Cerebellar nuclear complex (tissue), 1 donor: Measurements from ENCODE around the gene PTCSC3.
"Not testable (repeated sequence)": the region's sequence is repeated elsewhere in the genome, so short reads cannot be mapped to it uniquely, and the experiment has no call there.

Experiments used
- DNase-seq, 2 experiments: peaks; one replicate each; lab custom pipeline; 2025; lab: John Stamatoyannopoulos, UW

PTCSC3 gene

DNA sequence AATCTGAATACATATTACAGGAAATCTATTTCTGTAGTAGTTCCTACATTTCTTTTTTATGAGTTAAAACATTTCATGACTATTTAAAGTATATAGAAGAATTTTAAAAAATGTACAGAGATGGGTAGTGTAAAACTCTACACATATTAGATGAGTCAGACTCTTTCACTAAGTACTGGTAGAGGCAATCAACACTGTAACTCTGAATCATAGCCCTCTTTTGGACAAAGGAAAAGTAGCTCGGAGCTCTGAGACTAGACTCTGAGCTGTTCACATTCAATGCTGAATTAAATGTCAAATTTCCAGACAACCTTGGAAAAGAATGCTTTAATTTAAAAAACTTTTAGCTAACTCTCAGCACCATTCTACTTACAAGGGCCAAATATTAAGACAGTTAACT is 3.4 kb downstream of the PTCSC3 start:
- no peak for DNase-seq

DNA sequence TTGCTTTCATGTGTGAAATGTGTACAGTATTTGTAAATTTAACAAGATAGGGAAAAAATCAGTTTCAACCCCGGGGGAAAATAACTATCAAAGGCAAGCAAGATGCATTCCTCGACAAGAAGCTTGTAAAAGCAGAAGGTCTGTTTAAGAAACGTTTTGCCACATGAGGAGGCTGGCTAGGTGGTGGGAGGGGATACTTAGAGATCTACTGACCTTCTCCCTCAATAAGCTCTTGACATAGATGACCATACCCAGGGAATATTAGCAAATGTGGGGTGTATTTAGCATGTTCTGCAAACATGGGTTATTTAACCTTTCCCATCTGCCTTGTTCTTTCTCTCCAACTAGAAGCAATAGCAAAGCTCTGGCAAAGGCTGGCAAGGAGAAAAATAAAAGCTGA is 4.9 kb downstream of the PTCSC3 start:
- no peak for DNase-seq

DNA sequence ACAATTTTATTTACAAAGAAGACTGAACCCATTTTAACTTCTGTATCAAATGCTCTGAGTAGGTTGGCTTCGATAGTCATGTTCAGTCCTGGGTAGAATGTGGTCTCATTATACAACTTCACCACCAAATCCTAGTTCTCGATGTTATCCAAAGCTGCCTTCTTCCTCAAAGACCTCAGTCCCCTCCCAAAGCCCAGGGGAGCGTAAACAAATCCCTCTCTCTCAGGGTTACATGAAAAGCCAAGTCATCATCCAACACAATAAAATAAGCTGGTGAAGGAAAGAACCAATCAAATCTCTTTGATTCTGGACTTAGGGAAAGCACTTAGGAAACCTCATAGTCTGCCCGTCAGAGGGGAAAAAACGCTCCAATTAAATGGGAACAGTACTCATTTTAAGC is 9.1 kb downstream of the PTCSC3 start:
- no peak for DNase-seq

DNA sequence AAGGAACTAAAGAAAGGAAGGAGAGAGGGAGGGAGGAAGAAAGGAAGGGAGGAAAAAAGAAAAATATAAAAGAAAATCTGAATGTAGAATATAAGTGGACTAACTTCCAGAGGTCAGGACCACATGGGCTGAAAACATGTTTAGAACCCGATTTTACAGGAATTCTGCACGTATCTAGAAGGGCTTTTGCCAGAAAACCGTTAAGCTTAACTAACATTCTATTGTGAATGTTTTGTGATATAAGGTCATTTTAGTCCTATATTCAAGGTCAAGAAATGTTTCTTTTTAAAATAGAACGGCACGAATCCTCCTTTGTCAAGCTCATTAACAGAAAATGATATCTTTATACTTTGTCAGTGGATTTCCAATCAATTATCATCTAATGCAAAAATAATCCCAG is 13.1 kb downstream of the PTCSC3 start:
- no peak for DNase-seq

DNA sequence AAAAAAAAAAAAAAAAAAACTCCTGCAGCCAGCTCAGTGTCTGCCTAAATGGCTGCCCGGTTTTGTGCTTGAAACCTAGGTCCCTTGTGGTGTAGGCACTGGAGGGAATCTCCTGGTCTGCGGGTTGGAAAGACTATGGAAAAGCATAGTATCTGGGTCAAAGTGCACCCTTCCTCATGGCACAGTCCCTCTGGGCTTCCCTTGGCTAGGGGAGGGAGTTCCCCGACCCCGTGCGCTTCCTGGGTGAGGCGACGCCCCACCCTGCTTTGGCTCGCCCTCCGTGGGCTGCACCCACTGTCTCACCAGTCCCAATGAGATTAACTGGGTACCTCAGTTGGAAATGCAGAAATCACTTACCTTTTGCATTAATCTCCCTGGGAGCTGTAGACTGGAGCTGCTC is 14.3 kb downstream of the PTCSC3 start:
- no peak for DNase-seq

DNA sequence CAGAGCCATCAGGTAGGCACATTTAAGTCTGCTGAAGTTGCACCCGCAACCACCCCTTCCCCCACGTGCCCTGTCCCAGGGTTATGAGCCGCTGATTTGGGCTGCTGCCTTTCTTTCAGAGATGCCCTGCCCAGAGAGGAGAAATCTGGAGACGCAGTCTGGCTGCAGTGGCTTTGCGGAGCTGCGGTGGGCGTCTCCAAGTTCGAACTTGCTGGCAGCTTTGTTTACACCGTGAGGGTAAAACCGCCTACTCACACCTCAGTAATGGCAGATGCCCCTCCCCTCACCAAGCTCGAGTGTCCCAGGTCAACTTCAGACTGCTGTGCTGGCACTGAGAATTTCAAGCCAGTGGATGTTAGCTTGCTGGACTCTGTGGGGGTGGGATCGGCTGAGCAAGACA is 14.7 kb downstream of the PTCSC3 start:
- no peak for DNase-seq

DNA sequence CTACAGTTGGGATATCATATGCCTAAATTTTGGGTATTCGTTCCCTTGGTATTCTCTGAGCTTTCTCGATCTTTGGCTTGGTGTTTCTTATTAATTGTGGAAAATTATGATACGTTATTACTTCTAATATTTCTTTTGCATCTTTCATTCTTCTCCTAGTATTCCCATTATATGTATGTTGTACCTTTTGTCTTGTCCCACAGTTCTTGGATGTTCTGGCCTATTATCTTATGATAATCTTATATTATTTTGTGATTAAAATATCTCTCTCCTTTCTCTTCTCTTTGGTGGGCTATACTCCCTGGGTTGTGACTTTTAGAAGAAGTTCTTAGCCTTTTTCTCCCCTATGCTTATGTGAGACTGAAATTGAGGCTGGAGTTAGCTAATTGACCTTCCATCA is 25.2 kb downstream of the PTCSC3 start:
- no peak for DNase-seq

DNA sequence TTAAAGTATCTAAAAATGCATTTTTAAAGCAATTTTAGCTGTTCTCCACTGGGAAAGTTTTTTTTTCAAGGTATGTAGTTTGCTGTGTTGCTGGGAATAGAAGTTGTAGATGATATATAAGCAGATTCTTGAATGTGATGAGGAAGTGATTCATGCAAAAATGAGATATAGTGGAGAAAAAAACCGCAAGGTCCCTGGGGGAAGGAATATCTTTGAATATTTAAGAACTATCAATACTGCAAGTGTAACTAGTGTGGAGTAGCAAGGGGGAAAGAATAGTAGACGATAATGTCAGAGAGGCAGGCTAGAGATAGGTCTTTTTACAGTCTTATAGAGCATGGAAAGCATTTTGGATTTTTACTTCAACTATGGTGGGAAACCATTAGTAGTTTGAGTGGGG is 42.5 kb downstream of the PTCSC3 start:
- no peak for DNase-seq

DNA sequence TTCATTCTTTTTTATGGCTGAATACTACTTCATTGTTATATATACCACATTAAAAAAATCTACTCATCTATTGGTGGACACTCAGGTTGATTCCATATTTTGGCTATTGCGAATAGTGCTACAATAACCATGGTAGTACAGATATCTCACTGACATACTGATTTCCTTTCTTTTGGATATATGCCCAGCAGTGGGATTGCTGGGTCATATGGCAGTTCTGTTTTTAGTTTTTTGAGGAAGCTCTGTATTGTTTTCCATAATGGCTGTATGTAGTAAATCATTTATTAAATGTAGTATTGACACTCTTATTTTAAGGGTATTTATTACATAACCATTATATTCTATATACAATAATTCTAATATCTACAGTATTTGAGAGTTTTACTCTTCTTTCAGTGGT is 43.7 kb downstream of the PTCSC3 start:
- DNase-seq = no peak

DNA sequence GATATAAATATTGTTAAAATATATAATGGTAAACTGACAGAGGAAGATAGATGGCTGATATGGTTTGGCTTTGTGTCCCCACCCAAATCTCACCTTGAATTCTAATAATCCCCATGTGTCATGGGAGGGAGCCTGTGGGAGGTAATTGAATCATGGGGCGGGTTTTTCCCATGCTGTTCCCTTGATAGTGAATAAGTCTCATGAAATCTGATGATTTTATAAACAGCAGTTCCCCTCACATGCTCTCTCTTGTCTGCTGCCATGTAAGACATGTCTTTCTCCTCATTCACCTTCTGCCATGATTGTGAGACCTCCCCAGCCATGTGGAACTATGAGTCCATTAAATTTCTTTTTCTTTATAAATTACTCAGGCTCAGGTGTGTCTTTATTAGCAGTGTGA is 46.3 kb downstream of the PTCSC3 start:
- no peak for DNase-seq

DNA sequence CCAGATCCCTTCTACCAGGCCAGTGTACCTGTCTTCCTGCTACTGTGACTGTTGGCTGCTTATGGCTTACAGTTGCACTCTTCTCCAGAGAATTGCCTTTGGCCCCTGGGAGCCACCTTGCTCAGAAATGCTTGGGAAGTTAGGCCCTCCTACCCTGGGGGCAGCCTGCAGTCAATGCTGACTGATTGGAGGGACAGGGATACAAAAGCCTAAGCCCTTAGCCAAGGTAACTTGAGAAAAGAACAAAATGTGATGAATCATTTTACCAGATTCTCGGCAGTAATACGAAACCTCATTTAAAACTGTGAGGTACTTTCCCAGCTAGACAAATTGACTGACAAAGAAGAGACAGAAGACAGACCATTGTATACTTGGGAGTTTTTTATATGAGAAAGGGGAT is 47.3 kb downstream of the PTCSC3 start:
- no peak for DNase-seq

DNA sequence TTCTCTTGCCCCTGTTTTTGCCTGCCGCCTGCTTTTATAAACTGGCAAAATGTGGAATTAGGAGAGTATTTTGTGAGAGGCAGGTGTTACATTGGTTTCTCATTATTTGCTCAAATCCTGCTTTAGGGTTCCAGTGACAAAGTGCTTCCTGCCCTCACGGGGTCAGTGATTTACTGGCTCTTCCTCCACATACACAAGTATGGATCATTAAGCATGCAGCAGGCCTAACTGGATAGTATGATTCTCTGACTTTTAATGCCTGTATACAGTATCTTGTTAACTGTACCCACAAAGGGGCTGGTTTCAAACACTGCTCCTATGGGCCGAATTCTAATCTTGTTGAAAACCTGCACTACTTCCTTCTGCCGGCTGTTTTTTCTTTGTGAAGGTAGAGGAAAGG is 63.2 kb downstream of the PTCSC3 start:
- DNase-seq = no peak

DNA sequence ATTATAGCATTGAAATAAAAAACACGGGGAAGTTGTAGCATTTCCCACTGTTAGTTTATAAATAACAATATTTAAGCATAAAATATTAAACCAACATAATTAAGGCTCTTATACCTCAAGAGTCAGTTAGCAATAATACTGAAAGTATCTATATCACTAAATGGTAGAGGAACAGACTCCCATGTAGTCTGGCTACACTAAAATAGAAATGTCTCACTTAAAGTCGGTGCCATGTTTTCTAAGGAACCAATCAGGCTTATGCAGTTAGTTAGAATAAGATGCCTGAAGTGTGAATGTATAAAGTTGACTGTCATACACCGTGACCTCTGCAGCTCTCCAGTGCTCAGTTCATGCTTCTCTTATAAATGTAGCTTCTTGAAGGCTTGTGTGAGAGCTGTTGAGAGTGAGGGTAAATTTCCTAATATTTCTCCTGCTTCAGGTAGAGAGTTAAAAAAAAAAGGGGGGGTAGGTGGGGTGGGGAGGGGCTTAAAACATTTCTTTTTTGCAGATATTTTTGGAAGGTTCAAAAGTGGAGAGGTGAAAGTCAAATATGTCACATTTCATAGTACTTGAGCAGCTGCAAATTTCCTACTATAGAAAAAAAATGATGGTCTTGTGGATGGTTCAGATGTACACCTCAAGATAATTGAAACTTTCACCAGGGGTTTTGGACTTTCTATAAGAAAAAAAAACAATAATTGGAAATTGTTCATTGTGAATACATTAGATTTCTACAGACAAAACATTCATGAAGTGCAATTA is 64.5 kb downstream of the PTCSC3 start:
- no peak for DNase-seq

DNA sequence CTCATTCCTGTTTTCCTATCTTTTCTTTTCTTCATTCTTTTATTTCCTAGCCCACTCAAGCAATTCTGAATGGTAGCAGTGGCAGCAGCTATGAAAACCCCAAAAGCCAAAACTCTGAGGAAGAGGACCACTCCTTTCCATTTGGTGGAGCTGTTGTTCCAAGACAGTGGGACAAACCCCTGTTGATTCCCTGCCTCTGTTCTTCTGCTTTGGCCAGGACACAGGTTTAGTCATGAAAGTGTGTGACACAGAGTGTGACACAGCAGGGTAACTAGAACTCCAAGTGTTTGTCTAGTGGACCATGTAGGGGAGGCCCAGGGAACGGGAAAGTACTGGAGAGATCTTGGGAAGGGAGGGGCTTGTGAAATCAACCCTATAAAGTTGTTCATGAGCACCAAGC is 71.1 kb downstream of the PTCSC3 start:
- DNase-seq = no peak

DNA sequence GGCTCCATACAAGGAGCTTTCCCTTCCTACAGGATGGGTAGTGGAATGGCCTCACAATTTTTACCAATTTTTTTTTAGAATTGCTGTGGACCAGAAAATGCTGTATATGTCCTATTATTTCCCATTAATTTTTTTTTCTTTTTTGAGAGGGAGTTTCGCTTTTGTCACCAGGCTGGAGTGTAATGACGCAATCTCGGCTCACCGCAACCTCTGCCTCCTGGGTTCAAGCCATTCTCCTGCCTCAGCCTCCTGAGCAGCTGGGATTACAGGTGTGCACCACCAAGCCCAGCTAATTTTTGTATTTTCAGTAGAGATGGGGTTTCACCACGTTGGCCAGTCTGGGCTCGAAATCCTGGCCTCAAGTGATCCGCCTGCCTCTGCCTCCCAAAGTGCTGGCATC is 72.3 kb downstream of the PTCSC3 start:
- DNase-seq = not testable (repeated sequence)

DNA sequence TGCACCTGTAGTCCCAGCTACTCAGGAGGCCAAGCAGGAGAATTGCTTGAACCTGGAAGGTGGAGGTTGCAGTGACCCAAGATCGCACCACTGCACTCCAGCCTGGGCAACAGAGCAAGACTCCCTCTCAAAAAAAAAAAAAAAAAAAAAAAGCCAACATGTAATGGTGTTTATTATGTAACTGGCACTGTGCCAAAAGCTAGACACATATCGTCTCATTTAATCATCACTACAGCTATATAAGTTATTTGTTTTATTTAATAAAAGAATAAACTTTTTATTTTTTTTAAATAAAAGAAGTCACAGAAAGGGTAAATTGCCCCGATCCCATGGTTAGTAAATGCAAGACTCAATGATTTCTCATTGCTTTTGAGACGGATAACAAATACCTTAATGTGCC is 76.9 kb downstream of the PTCSC3 start:
- no peak for DNase-seq

DNA sequence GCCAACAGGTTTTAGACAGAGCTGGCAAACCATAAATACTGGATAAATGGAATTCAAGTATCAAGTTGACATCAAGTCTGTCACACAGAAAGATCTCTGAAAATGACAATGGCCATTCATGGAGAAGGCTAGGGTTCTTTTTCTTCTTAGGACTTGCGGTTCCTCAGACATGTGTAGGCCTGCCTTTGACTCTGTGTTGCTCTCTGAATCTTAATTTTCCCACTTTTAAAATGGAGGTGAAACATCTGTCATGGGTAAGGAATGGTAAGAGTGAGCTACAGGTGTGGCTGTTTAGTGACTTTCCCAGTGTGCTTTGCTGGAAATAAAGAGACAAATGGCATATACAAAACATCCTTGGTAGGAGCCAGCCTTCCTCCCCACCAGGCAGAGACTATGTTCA is 79.2 kb downstream of the PTCSC3 start:
- DNase-seq = no peak

DNA sequence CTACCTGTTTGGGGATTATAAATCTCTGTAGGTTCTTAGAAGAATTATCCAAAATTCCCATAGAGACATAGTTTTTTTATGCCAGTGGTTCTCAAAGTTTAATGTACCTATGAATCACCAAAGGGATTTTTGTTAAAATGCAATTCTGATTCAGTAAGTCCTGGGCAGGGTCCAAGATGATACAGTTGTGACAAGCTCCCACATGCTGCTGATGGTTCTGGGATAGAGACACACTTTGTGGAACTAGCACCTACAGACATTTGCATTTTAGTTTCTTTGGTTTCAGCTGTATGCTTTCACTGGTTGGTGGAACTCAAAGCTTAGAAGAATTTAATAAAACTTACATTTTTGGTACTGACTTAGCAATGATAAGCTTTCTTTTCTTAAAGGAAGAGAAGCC is 80.4 kb downstream of the PTCSC3 start:
- no peak for DNase-seq

DNA sequence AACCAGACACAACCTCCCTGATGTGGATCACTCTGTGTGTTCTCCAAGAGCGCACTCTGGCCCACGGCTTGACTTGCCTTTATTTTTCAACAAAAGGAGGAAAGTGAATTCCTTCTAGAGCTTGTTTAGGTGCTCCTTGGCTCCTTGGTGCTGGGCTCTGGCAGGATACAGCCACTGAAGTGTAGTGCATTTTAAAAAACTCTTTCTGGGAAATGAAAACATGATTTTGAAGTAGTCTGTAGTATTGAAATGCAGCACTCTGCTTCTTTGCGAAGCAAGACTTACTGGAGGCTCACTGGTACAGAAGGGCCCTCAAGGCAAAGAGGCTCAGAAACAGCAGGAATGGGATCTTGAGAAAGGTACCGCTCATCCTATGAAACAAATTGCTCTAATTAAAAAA is 81.6 kb downstream of the PTCSC3 start:
- no peak for DNase-seq

DNA sequence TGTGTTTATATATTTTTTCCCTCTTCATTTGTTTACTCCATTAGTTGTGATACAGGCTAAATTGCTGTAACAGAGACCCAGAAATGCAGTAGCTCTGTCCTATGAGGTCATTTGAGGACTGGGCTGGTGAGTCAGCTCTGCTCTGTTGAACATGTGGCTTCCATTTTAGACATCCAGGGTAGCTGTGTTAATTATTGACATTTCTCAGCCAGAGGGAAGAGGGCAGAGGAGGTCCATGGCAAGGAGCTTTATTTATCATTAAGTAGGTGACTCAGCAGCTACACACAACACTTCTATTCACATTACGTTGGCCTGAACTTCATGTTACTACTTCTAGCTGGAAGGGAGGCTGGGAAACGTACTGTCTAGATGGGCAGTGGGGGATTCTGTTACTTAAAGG is 85.4 kb downstream of the PTCSC3 start:
- DNase-seq = no peak

DNA sequence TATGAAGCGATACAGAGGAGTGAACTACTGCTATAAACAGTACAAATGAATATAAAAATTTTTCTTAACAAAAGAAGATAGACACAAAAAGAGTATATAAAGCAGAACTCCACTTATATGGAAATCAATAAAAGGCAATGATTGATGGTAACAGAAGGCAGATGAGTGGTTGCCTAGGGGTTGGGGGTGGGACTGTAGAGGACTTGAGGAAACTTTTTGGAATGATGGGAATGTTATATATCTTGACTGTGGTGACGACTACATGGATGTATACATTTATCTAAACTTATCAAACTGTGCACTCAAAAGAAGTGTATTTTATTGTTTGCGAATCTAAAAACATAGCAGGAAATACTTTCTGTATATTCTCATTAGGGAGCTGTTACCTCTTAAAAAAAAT is 89.1 kb downstream of the PTCSC3 start:
- DNase-seq = no peak

DNA sequence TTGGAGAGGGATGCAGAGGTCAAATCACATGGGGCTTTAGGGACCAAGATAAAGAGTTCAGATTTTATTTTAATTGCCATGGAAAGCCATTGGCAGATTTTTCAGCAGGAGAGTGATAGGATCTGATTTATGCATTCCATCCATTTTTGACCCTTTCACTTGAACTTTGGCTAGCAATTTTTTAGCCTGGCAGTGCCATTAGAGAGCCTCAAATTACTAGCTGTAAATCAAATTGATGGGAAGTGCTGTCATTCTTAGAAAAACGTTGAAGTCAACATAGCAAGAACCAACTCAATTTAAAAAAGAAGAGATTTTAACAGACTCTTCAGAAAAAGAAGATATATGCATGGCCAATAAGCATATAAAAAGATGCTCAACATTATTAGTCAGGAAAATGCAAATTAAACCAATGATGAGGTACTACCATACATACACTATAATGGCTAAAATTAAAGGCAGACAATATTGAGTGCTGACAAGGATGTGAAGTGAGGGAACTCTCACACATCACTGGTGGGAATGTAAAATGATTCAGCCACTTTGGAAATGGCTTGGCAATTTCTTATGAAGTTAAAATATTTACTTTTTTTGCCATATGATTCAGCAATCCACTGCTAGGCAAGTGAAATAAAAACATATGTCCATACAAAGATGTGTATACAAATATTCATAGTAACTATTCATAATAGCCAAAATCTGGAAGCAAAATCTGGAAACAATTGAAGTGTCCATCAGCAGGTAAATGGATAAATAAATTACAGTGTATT is 89.7 kb downstream of the PTCSC3 start:
- DNase-seq = no peak

DNA sequence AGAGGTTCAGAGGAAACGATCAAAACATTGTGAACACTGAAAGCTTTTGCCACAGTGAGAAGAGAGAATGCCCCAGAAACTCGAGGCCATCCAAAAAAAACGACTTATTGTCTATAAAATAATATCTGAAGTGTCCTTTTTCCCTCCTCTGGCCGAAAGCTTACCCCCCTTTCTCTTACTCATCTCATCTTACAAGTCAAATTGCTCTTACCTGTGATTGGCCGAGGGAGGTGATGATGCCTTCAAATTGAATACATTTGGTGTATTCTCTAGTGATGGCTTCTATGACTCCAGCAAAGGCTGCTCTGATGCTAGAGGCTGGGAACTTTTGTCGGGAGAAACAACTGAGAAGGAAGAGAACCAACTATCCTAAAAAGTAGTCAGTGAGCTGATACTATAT is 90.7 kb downstream of the PTCSC3 start:
- DNase-seq = no peak
